ENCODE measurements around the gene HPN.

DNA sequence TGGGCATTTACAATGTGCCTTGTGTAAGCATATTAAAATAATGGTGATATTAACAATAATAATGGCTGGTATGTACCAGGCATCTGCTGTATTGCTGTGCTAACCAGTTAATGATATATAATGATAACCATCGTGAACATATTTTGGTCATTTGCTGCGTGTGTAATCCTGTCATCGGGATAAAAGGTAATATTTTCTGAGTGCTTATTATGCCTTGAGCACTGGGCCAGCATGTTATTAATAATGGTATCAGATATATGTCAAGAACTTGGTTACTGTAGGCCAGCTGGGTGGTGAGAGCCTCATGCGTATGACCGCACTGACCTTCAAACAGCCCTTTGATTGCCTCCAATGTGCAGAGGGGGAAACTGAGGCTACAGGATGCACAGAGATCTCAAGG, 51.9 kb downstream of the HPN start:
- TF ChIP-seq POLR2AphosphoS5 (IDR thresholded peaks at IDR 0.05; ENCODE audit: low read depth, low read length) (no peak), TAF1 (IDR thresholded peaks at IDR 0.05; ENCODE audit: low read depth, low read length) (no peak), POLR2A (IDR thresholded peaks at IDR 0.05; ENCODE audit: low read depth, low read length) (no peak), SPI1 (IDR thresholded peaks at IDR 0.05; ENCODE audit: low read depth, low read length) (no peak), PAX5 (IDR thresholded peaks at IDR 0.05; ENCODE audit: insufficient read depth, low read length, severe bottlenecking) (no peak)

All from GM12891 (cell line).